ENCODE results near the gene PTPRD. TPM values are rescaled to one million over a fixed set of nuclear protein-coding genes. Genes with fewer than 3 reads are reported as not detected.

Gene PTPRD
- total and polyA plus RNA-seq, 2 of the 4 experiments (the other 2 are of a cell fraction), result 0.07 to 0.18 TPM

- Histone ChIP-seq H3K9me3 (ENCODE audit: control insufficient read depth, insufficient read depth, low read length) (no peaks in the 10 kb centered on the region), H4K20me1 (ENCODE audit: insufficient read depth, low read length) (no peaks in the 10 kb centered on the region), H3K14ac (replicated peaks; ENCODE audit: low read depth, low read length) (no peak overlapping the region), H2AK9ac (replicated peaks; ENCODE audit: low read depth, low read length, poor library complexity) (no peak overlapping the region), H4K5ac (ENCODE audit: low read depth, low read length) (no peak overlapping the region), H3K23ac (ENCODE audit: low read depth, low read length) (no peak overlapping the region), H3K4me1 (ENCODE audit: control insufficient read depth, insufficient read depth, low read length) (no peaks in the 10 kb centered on the region), H3K4ac (ENCODE audit: low read depth, low read length) (no peak overlapping the region), H3K9me1 (ENCODE audit: insufficient read depth, low read length) (no peaks in the 10 kb centered on the region), H2AK5ac (ENCODE audit: low read depth, low read length) (no peak overlapping the region), H2BK120ac (ENCODE audit: low read depth, low read length) (no peak overlapping the region), H3K36me3 (ENCODE audit: control insufficient read depth, insufficient read depth, low read length) (no peaks in the 10 kb centered on the region), H3K18ac (ENCODE audit: low read depth, low read length) (no peak overlapping the region), H3K27ac (ENCODE audit: insufficient read depth, low read length) (no peak overlapping the region), H3K9ac (ENCODE audit: low read depth, low read length) (no peak overlapping the region), H2BK5ac (ENCODE audit: low read depth, low read length, poor library complexity, severe bottlenecking) (no peak overlapping the region), H3K27me3 (ENCODE audit: control insufficient read depth, insufficient read depth, low read length) (peaks cover 15% of the 10 kb centered on the region; the same call in 1 of the 2 replicates), H2BK15ac (ENCODE audit: low read depth, low read length) (no peak overlapping the region), H3K56ac (ENCODE audit: extremely low read depth, insufficient read depth, low read length) (no peak overlapping the region), H2AFZ (replicated peaks; ENCODE audit: low read length, poor library complexity) (no peak overlapping the region), H4K91ac (ENCODE audit: insufficient read depth, low read depth, low read length) (no peak overlapping the region), H3K4me2 (ENCODE audit: low read depth, low read length) (no peak overlapping the region), H3K79me1 (ENCODE audit: low read depth in 1 of 2, low read length in 2 of 2) (no peaks in the 10 kb centered on the region), H2BK20ac (ENCODE audit: low read depth, low read length) (no peak overlapping the region), H3K4me3 (ENCODE audit: insufficient read depth, low read depth, low read length) (no peak overlapping the region), H4K8ac (ENCODE audit: low read depth in 2 of 2, low read length in 2 of 2) (no peak overlapping the region)
- ChIA-PET POLR2A (ENCODE audit: unreplicated experiment) (no interaction called here), CTCF (no interaction called here)
- dilution Hi-C loops (cut with HindIII; ENCODE audit: low sequenced_read_pairs, unreplicated experiment), result no loop called here
- no peak for ATAC-seq (ENCODE audit: low read depth)
- intact Hi-C loops (cut with micrococcal nuclease), result no loop called here
- no TSS peak for BruUV-seq (replicated peaks)
- in situ Hi-C loops (cut with MboI; ENCODE audit: low sequenced_read_pairs), result no loop called here
- TF ChIP-seq BHLHE40 (IDR thresholded peaks at IDR 0.05; ENCODE audit: low read depth, low read length) (no peak), MXI1 (IDR thresholded peaks at IDR 0.05; ENCODE audit: borderline replicate concordance, low read depth, low read length) (no peak), USF2 (IDR thresholded peaks at IDR 0.05; ENCODE audit: low read depth, low read length) (no peak), RCOR1 (IDR thresholded peaks at IDR 0.05; ENCODE audit: insufficient replicate concordance, low read length) (no peak), ELK1 (IDR thresholded peaks at IDR 0.05; ENCODE audit: borderline replicate concordance, low read depth, low read length) (no peak), SMC3 (IDR thresholded peaks at IDR 0.05; ENCODE audit: low read depth, low read length) (no peak), RAD21 (IDR thresholded peaks at IDR 0.05; ENCODE audit: low read length) (no peak), MAFK (IDR thresholded peaks at IDR 0.05; ENCODE audit: low read depth, low read length) (no peak), MAZ (IDR thresholded peaks at IDR 0.05; ENCODE audit: borderline replicate concordance, low read depth, low read length) (no peak)
- no peak for DNase-seq
Measured at GRCh38 chr9:8860086-8860485, 1752.7 kb downstream of the PTPRD start.
